GM12892 (cell line): ENCODE measurements around the gene CD37.
"Not testable (repeated sequence)": the region's sequence is repeated elsewhere in the genome, so short reads cannot be mapped to it uniquely, and the experiment has no call there.

Experiments
- POLR2A ChIP-seq: IDR thresholded peaks from 2 replicates; pipeline ENCODE4 v1.6.1; 2011; ENCODE audit warnings: low read depth, low read length, control low read depth
- POLR2AphosphoS5 ChIP-seq: IDR thresholded peaks from 2 replicates; pipeline ENCODE4 v1.6.1; 2011; ENCODE audit warnings: low read depth, low read length, control low read depth
- TAF1 ChIP-seq: IDR thresholded peaks from 2 replicates; pipeline ENCODE4 v1.6.1; 2011; ENCODE audit warnings: low read depth, mild to moderate bottlenecking, control low read depth, low read length, borderline replicate concordance

DNA sequence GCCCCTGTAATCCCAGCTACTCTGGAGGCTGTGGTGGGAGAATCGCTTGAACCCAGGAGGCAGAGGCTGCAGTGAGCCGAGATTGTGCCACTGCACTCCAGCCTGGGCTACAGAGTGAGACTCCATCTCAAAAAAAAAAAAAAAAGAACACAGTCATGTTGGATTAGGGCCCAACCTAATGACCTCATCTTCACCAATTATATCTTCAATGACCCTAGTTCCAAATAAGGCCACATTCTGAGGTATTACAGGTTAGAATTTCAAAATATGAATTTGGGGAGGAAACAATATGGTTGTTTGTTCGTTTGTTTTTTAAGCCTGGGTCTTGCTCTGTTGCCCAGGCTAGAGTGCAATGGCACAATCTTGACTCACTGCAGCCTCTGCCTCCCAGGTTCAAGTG is 38.0 kb downstream of the CD37 start:
- TF ChIP-seq POLR2A, POLR2AphosphoS5, TAF1: not testable (repeated sequence)
